GM12878 (cell line): ENCODE results near the gene TLE3. TPM values are rescaled to one million over a fixed set of nuclear protein-coding genes. Genes with fewer than 3 reads are reported as not detected.

Source experiments
- HDAC6 ChIP-seq: fragments of 200-600 bp; sonication (generic); IDR thresholded peaks from one replicate; pipeline ENCODE4 v1.8.0; 2017; ENCODE audit warnings: antibody characterized with exemption; ENCODE audit not compliant: unreplicated experiment
- NFYB ChIP-seq: IDR thresholded peaks from 2 replicates; pipeline ENCODE4 v1.6.1; 2011; ENCODE audit warnings: low read depth, mild to moderate bottlenecking, low read length, improper control_type of control experiment, moderate library complexity; ENCODE audit not compliant: insufficient read depth
- PAX5 ChIP-seq: IDR thresholded peaks from 2 replicates; pipeline ENCODE4 v1.6.1; 2011; ENCODE audit warnings: low read depth, low read length, borderline replicate concordance
- ZBTB11 ChIP-seq: fragments of 450-650 bp; formaldehyde crosslinking; IDR thresholded peaks from 2 replicates; pipeline ENCODE4 v1.5.0; 2022; ENCODE audit warnings: mild to moderate bottlenecking, missing genetic modification characterization
- ZNF687 ChIP-seq: fragments of 450-650 bp; IDR thresholded peaks from 2 replicates; pipeline ENCODE4 v1.6.1; 2017; ENCODE audit warnings: mild to moderate bottlenecking, moderate library complexity
- polyA plus RNA-seq, 11 experiments: library from polyadenylated mRNA; depleted of rRNA in 4 of 11; unstranded in 6 of 11; stranded (reverse) in 5 of 11; fragments of >200 nt; fragmentation: Nextera tagmentation in 4 of 11; fragmentation: Illumina TruSeq in 1 of 11; extraction: Ambion mirVana in 4 of 11; extraction: Trizol in 1 of 11; gene quantifications; 1 replicate in 1 of 11; 2 replicates in 10 of 11; pipeline versions ENCODE4 v1.2.1 to v1.2.3, GENCODE V29; 2011 to 2016; ENCODE audit warnings: inconsistent platforms in 2 of 11, missing spikeins in 2 of 11, low read depth in 1 of 11
- total RNA-seq, 4 experiments: library from RNA; depleted of rRNA in 3 of 4; stranded (reverse); fragments of >200 nt in 3 of 4; fragmentation: Illumina TruSeq in 1 of 4; extraction: Trizol in 1 of 4; gene quantifications; 2 replicates each; pipeline versions ENCODE4 v1.2.1 to v1.2.3, GENCODE V29; 2013 to 2021

The TLE3 gene
- total and polyA plus RNA-seq, 10 of the 15 experiments (the other 5 are each of a cell fraction or from before 2014, with no cell fraction given): 1.2 to 65.5 (median 9.7) TPM

DNA sequence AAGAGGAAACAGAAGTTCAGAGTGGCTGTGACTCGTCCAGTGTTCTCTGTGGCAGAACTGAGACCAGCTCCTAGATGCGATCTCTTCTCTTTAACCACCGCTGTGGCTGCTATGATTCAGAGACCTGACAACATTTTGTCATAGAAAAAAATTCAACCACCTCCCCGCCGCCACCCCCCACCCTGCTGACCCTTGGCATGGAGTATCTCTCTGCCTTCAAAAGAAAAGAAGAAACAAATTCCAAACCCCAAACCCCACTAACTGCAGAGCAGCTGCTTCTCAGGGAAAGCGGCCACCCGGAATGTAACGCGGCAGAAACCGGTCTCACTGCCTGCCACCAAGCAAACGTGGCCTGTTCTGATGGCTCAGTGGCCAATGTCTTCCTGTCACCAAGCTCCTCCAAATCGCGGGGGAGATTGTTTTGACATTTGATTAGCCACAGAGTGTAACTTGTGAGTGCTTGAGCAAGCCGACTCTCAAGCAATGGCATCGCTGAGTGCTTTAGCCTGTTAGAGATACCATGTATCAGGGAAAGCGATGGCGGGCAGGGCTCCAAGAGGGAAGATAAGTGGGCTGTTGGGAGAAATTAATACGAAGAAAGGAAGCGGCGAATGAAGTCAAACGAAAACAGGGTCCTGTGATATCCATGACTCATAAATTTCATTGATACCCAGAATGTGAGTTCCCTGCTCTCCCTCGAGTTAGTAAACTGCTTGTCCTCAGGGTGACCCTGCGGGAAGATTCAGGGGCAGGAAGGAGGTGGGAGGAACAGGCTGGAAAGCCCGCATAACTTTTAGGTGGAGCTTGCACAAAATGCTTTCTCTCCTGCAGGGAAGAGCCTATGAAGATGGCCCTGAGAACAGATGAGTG is 44.8 kb upstream of the TLE3 start (continued):
- TF ChIP-seq PAX5 (no peak), ZBTB11 (CRISPR knock-in tag) (no peak), ZNF687 (no peak), NFYB (no peak), HDAC6 (no peak)
